Kidney (tissue), 14 donors: ENCODE results near the gene FARSA. TPM values are rescaled to one million over a fixed set of nuclear protein-coding genes. Genes with fewer than 3 reads are reported as not detected.
"Not testable (repeated sequence)": the region's sequence is repeated elsewhere in the genome, so short reads cannot be mapped to it uniquely, and the experiment has no call there.

ENCODE experiments used
- DNase-seq, 5 donors: peaks; one replicate each; pipeline ENCODE4 v3.0.0-alpha.2; 2013 to 2020
- FAIRE-seq: peaks from 2 replicates; lab custom pipeline; 2012; peaks lifted over from hg19 to GRCh38; lab: Jason Lieb, UNC
- H3K27ac ChIP-seq, 2 donors: one replicate each; pipeline ENCODE4 v1.7.0; 2013; ENCODE audit warnings: low read depth in 2 of 2, low read length in 2 of 2, inconsistent platforms in 1 of 2
- H3K27me3 ChIP-seq: one replicate; pipeline ENCODE4 v1.7.1; 2013; ENCODE audit warnings: low read length, inconsistent platforms; ENCODE audit not compliant: control insufficient read depth, insufficient read depth
- H3K36me3 ChIP-seq, 3 donors: one replicate each; pipeline versions ENCODE4 v1.7.0 to v1.7.1; 2013; ENCODE audit warnings: low read length in 3 of 3, control low read depth in 1 of 3, inconsistent platforms in 1 of 3; ENCODE audit not compliant: insufficient read depth in 3 of 3, control insufficient read depth in 2 of 3
- H3K4me1 ChIP-seq, 3 donors: one replicate each; pipeline versions ENCODE4 v1.7.0 to v1.7.1; 2013; ENCODE audit warnings: low read length in 3 of 3, inconsistent platforms in 1 of 3, low read depth in 1 of 3; ENCODE audit not compliant: control insufficient read depth in 2 of 3, insufficient read depth in 2 of 3
- H3K4me3 ChIP-seq, 3 donors: one replicate each; pipeline versions ENCODE4 v1.7.0 to v1.8.1; 2013; ENCODE audit warnings: low read length in 3 of 3, control low read depth in 1 of 3, inconsistent platforms in 1 of 3
- H3K9ac ChIP-seq, 3 donors: one replicate each; pipeline versions ENCODE4 v1.7.0 to v1.7.1; 2013; ENCODE audit warnings: low read length in 3 of 3, control low read depth in 1 of 3, inconsistent platforms in 1 of 3
- H3K9me3 ChIP-seq, 3 donors: one replicate each; pipeline versions ENCODE4 v1.7.0 to v1.7.1; 2013; ENCODE audit warnings: low read length in 3 of 3, control low read depth in 1 of 3, inconsistent platforms in 1 of 3; ENCODE audit not compliant: control insufficient read depth in 2 of 3, insufficient read depth in 1 of 3
- CTCF ChIP-seq: IDR thresholded peaks from 3 replicates; pipeline ENCODE4 v1.5.1; 2012; ENCODE audit warnings: mild to moderate bottlenecking, moderate library complexity, borderline replicate concordance; ENCODE audit not compliant: insufficient read depth; ENCODE audit errors: extremely low read depth
- intact Hi-C: fragments of 100-400 bp; cut with DNase I; formaldehyde crosslinking; loops from one replicate; pipeline ENCODE4 v1.11.1; 2022
- polyA plus RNA-seq: library from polyadenylated mRNA; stranded (reverse); fragments of 350-450 nt; fragmentation: Illumina TruSeq; extraction: RNeasy Lipid Tissue Mini Kit (QIAGEN cat#74804); gene quantifications from one replicate; pipeline ENCODE4 v1.2.3, GENCODE V29; 2014; ENCODE audit warnings: low read depth, low replicate concordance; ENCODE audit not compliant: insufficient read depth
- total RNA-seq: library from RNA; stranded (reverse); fragmentation: NEBNext Ultra II Directional; extraction: Animal tissue kit (Norgen Biotek cat#: 25700); gene quantifications from one replicate; pipeline ENCODE4 v1.2.1, GENCODE V29; 2021
- donor health status: control.
- donor health status: control.
- donor health status: control.
- donor health status: control.
- donor health status: control.
- donor health status: DM: yes; HTN: yes; CAD: no.
- donor health status: Normal renal cell carcinoma (clear cell type).

The FARSA gene
- total and polyA plus RNA-seq, 2 donors from 2014 or later: 48.0 to 58.2 TPM

- no peak overlapping the region for H3K4me3 ChIP-seq
- H3K9ac ChIP-seq: no peak overlapping the region
- FAIRE-seq (no peak), DNase-seq (no peak)
- no peak for TF ChIP-seq CTCF
- peaks cover 2 to 28% (median 19%) of the 10 kb centered on the region in 3 donors for H3K36me3 ChIP-seq
- peaks cover 0 to 3% (median 0%) of the 10 kb centered on the region in 3 donors for H3K4me1 ChIP-seq
- no peaks in the 10 kb centered on the region for H3K9me3 ChIP-seq
- intact Hi-C loops: no loop called here
- H3K27me3 ChIP-seq: no peaks in the 10 kb centered on the region
- no peak overlapping the region for H3K27ac ChIP-seq
Observed at GRCh38 chr19:12921047-12921446, 12.5 kb downstream of the FARSA start.

DNA sequence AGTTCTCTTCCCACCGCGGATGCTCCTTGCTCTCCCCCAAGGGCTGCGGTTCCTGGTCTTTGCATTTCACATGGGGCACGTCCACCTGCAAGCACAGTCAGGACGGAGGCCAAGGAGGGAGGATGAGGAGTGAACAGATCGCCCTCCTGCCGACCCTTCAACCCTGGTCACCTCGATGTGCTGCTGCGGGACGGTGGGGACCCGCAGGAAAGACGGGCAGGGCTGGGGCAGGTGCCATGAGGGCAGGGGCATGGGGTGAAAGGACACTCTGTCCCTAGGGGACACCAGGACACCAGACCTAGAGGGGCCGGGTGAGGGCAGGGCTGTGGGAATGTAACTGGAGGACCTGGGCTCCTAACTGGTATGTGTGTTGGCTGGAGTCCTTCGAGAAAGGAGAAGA, 15.3 kb downstream of the FARSA start:
- Histone ChIP-seq H3K9ac (no peak overlapping the region), H3K4me3 (no peak overlapping the region), H3K4me1 (peaks cover 0 to 5% (median 4%) of the 10 kb centered on the region in 3 donors), H3K27ac (no peak overlapping the region), H3K36me3 (peaks cover 0 to 10% (median 10%) of the 10 kb centered on the region in 3 donors), H3K9me3 (no peaks in the 10 kb centered on the region), H3K27me3 (no peaks in the 10 kb centered on the region)
- no peak for DNase-seq
- intact Hi-C loops: no loop called here
- no peak for FAIRE-seq
- no peak for TF ChIP-seq CTCF

- H3K27me3 ChIP-seq, intact Hi-C loops, FAIRE-seq, H3K9ac ChIP-seq, H3K27ac ChIP-seq, DNase-seq, H3K36me3 ChIP-seq, H3K4me3 ChIP-seq, H3K9me3 ChIP-seq: not testable (repeated sequence)
- peaks cover 0 to 14% (median 8%) of the 10 kb centered on the region in 3 donors for H3K4me1 ChIP-seq
Observed at GRCh38 chr19:12915860-12916259, 17.7 kb downstream of the FARSA start.

- Histone ChIP-seq H3K9ac (no peak overlapping the region), H3K4me3 (peak overlapping the region in 1 of 3 donors; percentile 47), H3K36me3 (no peaks in the 10 kb centered on the region), H3K27me3 (no peaks in the 10 kb centered on the region), H3K9me3 (no peaks in the 10 kb centered on the region), H3K27ac (no peak overlapping the region), H3K4me1 (peaks cover 0 to 14% (median 8%) of the 10 kb centered on the region in 3 donors)
- FAIRE-seq: no peak
- TF ChIP-seq CTCF: no peak
- peak in 3 of 5 donors; percentile 25 to 56 (median 33) for DNase-seq
- intact Hi-C loops: no loop called here
Observed at GRCh38 chr19:12913851-12914690, 19.4 kb downstream of the FARSA start.
